Omental fat pad (tissue), 4 donors: ENCODE measurements around the gene NANOS3. TPM values are rescaled to one million over a fixed set of nuclear protein-coding genes. Genes with fewer than 3 reads are reported as not detected.

Experiments used
- ATAC-seq: fragments of 150-250 bp; one replicate; pipeline ENCODE4 v1.9.1; 2016; ENCODE audit warnings: mild to moderate bottlenecking, moderate library complexity; ENCODE audit not compliant: low FRiP score
- DNase-seq: peaks from one replicate; pipeline ENCODE4 v3.0.0-alpha.2; 2019; ENCODE audit warnings: low spot score
- CTCF ChIP-seq, 3 donors: fragments of 450-650 bp; IDR thresholded peaks; one replicate each; pipeline ENCODE4 v1.5.1; 2016 to 2017; ENCODE audit warnings: antibody characterized with exemption in 3 of 3, mild to moderate bottlenecking in 3 of 3, moderate library complexity in 2 of 3
- total RNA-seq, 4 donors: library from RNA; depleted of rRNA; stranded (reverse); fragments of >200 nt; gene quantifications; one replicate each; pipeline ENCODE4 v1.1.0, GENCODE V29; 2016

Gene NANOS3
- not detected for total RNA-seq

- TF ChIP-seq CTCF (IDR thresholded peaks at IDR 0.05) = no peak
- ATAC-seq = no peak
Observed at GRCh38 chr19:13876834-13877233, at the start of gene NANOS3. Gene NANOS3, plus strand, starts transcription at chr19:13877134. Its CDS starts 115 bp downstream, at chr19:13877249.

GRCh38 chr19:13827656-13828055 lies 49.3 kb upstream of the NANOS3 start:
- DNase-seq = no peak
- no peak for ATAC-seq
- TF ChIP-seq CTCF (IDR thresholded peaks at IDR 0.05) = no peak

More at GRCh38 chr19:13876834-13877233, at the start of gene NANOS3:
- no peak for DNase-seq

GRCh38 chr19:13830114-13830740 lies 46.7 kb upstream of the NANOS3 start:
- no peak for TF ChIP-seq CTCF (IDR thresholded peaks at IDR 0.05)
- no peak for ATAC-seq
- no peak for DNase-seq

- ATAC-seq (no peak), DNase-seq (no peak)
- TF ChIP-seq CTCF (IDR thresholded peaks at IDR 0.05) = no peak
Observed at GRCh38 chr19:13830741-13831536, 46.0 kb upstream of the NANOS3 start.

GRCh38 chr19:13831537-13832467 lies 45.1 kb upstream of the NANOS3 start:
- TF ChIP-seq CTCF (IDR thresholded peaks at IDR 0.05) = no peak
- ATAC-seq (no peak), DNase-seq (no peak)

GRCh38 chr19:13833330-13834243 lies 43.3 kb upstream of the NANOS3 start:
- peak; percentile 84 for DNase-seq
- peak; percentile 86 for ATAC-seq
- TF ChIP-seq CTCF (IDR thresholded peaks at IDR 0.05) = no peak
